Inferior parietal cortex (tissue), 1 donor: Measurements from ENCODE around the gene ENO1.
"Not testable (repeated sequence)": the region's sequence is repeated elsewhere in the genome, so short reads cannot be mapped to it uniquely, and the experiment has no call there.

Experiments used
- DNase-seq: peaks from one replicate; pipeline ENCODE4 v3.0.0-alpha.2; 2016; ENCODE audit errors: extremely low spot score

Gene ENO1

GRCh38 chr1:8896775-8897174 is 18.3 kb upstream of the ENO1 start:
- DNase-seq = not testable (repeated sequence)

DNA sequence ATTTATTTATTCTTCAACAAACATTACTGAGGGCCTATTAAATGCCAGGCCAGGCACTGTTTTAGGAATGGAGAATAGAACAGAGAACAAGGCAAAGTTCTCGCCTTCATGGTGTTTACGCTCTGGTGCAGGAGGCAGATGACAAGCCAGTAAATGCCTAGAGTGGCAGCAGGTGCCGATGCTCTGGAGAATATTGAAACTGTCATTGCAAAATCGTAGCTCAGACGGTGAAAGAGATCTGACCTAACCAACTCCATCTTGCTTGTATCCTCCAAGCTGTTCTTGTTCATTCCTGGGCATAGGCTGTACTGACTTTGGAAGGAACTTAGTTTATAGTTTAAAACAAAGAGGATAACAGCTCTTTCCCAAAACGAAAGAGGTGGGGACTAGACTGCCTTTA is 13.5 kb upstream of the ENO1 start:
- DNase-seq = no peak

DNA sequence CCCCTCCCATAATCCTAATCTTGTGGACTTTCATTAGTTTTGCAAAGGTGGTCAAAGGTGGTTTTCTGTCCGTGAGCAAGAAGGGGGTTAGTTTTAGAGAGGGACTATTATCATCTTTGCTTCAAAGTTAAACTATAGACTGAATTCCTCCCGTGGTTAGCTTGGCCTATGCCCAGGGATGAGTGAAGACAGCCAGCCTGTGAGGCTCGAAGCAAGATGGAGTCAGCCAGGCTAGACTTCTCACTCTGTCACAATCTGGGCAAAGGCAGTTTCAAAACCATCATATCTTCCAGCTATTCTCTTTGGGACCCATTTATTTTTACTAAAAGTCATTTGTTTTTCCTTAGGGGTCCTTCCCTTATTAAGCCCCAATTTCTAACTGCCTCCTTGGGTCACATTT is 12.9 kb upstream of the ENO1 start:
- DNase-seq = no peak

- peak; percentile 60 for DNase-seq
Observed at GRCh38 chr1:8889925-8890785, 11.7 kb upstream of the ENO1 start.

DNA sequence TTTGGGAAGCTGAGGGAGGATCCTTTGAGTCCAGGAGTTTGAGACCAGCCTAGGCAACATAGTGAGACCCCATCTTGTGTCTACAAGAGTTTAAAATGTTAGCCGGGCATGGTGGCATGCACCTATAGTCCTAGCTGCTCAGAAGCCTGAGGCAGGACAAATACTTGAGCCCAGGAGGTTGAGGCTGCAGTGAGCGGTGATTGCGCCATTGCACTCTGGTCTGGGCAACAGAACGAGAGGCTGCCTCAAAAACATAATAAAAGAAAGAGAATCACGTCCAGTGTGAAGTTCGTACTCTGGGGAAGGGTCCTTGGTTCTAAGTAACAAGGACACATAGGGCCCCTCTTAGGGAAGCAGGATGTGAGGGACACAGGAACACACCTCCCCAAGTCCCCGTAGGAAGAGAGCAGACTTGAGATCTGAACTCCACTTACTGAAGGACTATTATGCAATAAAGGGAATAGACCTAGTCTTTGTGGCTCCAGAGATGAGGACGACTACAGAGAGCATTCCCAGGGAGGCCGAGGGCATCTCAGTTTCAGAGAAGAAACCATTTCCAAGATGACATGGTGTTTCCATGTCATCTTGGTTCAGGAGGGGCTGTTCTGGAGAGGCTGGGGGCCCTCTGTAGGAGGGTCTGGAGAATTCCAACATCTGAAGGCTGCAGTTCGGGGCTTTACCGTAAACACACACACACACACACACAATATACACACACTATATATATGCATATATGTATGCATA is 10.8 kb upstream of the ENO1 start:
- DNase-seq = no peak

DNA sequence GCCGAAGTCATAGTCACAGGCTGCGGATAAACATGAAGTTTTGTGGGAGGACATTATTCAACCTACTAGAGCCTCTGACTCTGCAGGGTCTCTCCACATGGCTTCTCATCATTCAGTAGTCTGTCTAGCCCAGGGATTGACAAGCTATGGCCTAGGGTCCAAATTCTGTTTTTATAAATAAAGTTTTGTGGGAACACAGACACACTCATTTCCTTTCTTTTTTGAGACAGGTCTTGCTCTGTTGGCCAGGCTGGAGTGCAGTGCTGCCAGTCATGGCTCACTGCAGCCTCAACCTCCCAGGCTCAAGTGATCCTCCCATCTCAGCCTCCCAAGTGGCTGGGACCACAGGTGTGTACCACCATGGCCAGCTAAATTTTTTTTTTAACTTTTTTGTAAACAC is 8.1 kb upstream of the ENO1 start:
- DNase-seq = no peak

DNA sequence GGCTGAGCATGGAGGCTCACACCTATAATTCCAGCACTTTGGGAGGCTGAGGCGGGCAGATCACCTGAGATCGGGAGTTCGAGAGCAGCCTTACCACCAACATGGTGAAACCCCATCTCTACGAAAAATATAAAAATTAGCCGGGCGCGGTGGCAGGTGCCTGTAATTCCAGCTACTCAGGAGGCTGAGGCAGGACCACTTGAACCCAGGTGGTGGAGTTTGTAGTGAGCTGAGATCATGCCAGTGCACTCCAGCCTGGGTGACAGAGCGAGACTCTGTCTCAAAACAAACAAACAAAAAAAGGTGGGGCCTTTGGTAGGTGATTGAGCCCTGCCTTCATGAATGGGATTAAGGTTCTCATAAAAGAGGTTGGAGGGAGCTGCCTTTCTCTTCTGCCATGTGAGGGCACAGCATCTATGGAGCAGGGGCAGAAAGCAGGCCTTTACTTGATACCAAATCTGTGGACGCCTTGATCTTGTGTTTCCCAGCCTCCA is 7.6 kb upstream of the ENO1 start:
- not testable (repeated sequence) for DNase-seq

DNA sequence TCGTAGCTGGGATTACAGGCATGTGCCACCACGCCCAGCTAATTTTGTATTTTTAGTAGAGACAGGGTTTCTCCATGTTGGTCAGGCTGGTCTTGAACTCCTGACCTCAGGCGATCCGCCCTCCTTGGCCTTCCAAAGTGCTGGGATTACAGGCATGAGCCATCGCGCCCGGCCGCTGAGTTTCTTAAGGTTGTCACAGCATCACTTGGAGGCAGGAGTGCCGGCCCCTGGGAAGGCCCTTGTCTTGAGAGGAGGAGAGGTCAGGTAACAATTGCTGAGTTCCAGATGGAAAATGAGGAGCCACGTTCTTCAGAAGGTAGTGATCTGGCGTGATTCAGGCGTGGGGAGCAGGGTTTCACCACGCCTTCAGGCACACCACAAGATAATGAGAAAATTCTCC is 5.6 kb upstream of the ENO1 start:
- not testable (repeated sequence) for DNase-seq

- DNase-seq = no peak
Observed at GRCh38 chr1:8883491-8883890, 5.0 kb upstream of the ENO1 start.

- peak; percentile 62 for DNase-seq
Observed at GRCh38 chr1:8879922-8880676, 1.6 kb upstream of the ENO1 start.

GRCh38 chr1:8879464-8879921 is 1.0 kb upstream of the ENO1 start:
- DNase-seq = no peak

GRCh38 chr1:8878698-8879463 is 395 bp upstream of the ENO1 start:
- DNase-seq = peak; percentile 98

DNA sequence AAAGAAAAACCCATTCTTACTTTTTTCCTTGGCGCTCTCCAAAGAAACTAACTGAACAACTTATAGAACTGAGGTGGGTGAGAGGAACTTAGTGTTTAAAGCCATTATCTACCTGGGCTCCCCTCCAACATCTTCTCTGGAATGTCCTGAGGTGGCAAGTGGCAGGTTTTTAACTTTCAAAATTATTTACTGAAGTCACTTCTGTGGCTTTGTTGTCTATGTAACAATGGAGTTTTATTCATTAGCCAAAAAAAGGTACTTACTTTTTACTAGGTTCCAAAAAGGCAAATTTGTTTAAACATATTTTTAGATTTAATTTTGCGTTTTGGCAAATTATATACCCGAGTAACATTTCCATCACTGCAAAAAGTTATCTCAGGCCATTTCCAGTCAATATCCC is 2.4 kb downstream of the ENO1 start:
- no peak for DNase-seq

DNA sequence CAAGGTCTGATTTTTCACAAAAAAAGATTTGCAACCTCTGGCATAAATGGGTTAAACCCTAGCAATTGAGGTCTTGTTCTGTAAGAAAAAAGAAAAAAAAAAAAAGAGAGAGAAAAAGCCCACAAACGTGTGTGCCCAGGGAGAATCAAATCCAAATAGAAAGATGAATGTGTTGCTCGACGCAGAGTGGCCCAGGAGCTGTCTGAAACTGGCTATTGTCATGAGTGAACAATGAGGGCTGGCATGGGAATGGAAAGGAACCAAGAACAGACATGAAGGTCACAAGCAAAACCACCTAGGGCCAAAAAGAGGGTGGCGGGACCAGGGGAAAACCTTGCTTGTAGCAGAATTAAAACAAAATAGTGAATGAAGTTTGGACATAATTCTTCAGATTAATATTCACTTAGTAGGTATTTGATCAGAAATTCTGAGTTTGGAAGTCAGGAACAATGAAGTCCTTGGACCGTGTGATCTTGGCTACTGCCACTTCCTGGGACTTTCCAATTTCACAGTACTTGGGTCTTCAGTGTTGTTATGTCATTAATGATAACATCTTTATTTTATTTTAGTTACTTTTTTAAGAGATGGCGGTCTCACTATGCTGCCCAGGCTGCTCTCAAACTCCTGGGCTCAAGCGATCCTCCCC is 3.1 kb downstream of the ENO1 start:
- peak; percentile 49 for DNase-seq

DNA sequence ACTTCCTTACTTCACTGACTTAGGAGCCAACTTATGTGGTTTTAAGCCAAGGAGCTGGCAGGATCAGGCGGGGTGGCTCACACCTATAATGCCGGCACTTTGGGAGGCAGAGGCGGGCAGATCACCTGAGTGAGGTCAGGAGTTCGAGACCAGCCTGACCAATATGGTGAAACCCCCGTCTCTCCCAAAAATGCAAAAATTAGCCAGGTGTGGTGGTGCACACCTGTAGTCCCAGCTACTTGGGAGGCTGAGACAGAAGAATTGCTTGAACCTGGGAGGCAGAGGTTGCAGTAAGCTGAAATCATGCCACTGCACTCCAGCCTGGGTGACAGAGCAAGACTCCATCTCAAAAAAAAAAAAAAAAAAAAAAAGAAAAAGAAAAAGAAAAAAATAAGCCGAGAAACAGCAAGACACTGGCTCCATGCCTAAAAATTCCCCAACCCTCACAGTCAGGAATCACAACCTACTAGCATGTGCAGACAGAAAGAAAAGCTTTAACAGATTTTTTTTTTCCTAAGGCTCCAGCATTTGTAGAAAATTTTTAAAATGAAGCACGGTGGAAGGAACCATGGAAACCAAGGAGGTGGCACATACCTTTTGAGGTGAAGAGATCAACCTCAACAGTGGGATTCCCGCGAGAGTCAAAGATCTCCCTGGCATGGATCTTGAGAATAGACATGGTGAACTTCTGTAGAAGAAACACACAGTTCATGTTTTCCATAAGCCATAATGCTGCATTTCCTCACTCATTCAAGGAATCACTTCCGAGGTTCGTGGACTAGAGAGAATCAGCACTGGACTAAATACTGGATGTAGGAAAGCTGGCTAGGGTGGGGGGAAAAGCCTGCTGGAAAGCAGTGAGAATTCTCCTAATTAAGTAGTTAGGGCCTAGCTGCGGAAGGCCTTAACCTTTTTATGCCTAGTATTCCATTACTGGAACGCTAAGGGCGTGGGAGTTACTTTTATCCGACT is 4.0 kb downstream of the ENO1 start:
- DNase-seq = no peak

- DNase-seq = peak; percentile 68
Observed at GRCh38 chr1:8873506-8874229, 4.8 kb downstream of the ENO1 start.

- DNase-seq = no peak
Observed at GRCh38 chr1:8873001-8873400, 5.5 kb downstream of the ENO1 start.

DNA sequence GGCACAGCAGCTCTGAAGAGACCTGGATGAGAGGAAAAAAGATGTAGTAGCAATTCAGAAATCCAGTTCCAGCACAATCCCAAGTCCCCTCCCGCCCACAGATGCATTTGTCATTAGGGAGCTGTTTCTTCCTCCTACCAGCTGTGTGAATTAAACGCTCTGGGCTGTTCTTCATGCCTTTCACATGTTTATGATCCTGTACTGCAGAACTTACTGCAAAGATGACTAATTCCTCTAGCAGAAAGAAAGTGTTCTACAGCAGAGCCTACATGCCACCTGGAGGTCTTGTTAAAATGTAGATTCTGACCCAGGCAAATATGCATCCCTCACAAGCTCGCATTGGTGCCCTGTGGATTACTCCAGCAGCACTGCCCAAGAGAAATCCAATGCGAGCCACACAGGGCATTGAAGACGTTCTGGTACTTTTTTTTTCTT is 6.5 kb downstream of the ENO1 start:
- no peak for DNase-seq

DNA sequence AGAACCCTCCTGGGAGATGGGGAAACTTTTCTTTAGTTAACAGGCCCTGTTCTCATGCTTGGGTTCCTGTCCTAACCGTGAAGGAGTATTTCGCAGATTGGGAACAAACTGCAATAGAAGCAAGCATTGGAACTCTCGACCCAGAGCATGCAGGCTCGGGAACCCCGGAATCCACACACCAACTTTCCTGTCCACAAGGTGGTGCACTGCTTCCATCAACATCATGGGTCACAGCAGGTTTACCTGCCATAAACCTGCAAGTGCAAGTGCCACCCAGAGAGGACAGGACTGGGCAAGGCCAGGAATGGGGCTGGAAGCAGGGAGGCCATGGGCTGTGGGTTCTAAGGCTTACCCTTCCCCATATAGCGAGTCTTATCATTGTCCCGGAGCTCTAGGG is 6.9 kb downstream of the ENO1 start:
- DNase-seq = no peak
